D721Med (cell line): Measurements from ENCODE around the gene ZDHHC16.
A peak's percentile ranks its signal among the peaks of the same experiment; 100 is the strongest.

ENCODE experiments used
- DNase-seq: peaks from one replicate; pipeline ENCODE4 v3.0.0; 2011; ENCODE audit warnings: low spot score; ENCODE audit not compliant: insufficient read length
- FAIRE-seq: peaks from 2 replicates; lab custom pipeline; 2011; peaks lifted over from hg19 to GRCh38; lab: Jason Lieb, UNC
- CTCF ChIP-seq: IDR thresholded peaks from 2 replicates; pipeline ENCODE4 v1.5.1; 2012; ENCODE audit warnings: mild to moderate bottlenecking, control low read depth; ENCODE audit not compliant: insufficient read depth; ENCODE audit errors: missing control alignments

ZDHHC16 gene

GRCh38 chr10:97425964-97426775 is 19.8 kb upstream of the ZDHHC16 start, which contains the start of gene PGAM1:
Gene PGAM1, plus strand, starts transcription at chr10:97426191. Its CDS starts 117 bp downstream, at chr10:97426308.
- DNase-seq (peak; percentile 93), FAIRE-seq (no peak)
- peak; percentile 68 for TF ChIP-seq CTCF

- no peak for DNase-seq
- TF ChIP-seq CTCF, result no peak
- FAIRE-seq, result no peak
Observed at GRCh38 chr10:97426776-97427570, 19.0 kb upstream of the ZDHHC16 start.

GRCh38 chr10:97427571-97428179 is 18.3 kb upstream of the ZDHHC16 start:
- no peak for TF ChIP-seq CTCF
- DNase-seq (no peak), FAIRE-seq (no peak)

GRCh38 chr10:97428572-97428981 is 17.4 kb upstream of the ZDHHC16 start:
- no peak for DNase-seq
- no peak for FAIRE-seq

GRCh38 chr10:97434055-97434454 is 11.9 kb upstream of the ZDHHC16 start:
- no peak for TF ChIP-seq CTCF
- peak; percentile 7 for DNase-seq
- FAIRE-seq, result no peak

More at GRCh38 chr10:97428572-97428981, 17.4 kb upstream of the ZDHHC16 start:
- no peak for TF ChIP-seq CTCF

- no peak for FAIRE-seq
- DNase-seq, result no peak
- TF ChIP-seq CTCF, result no peak
Observed at GRCh38 chr10:97434557-97434956, 11.4 kb upstream of the ZDHHC16 start.
